HG02623 (cell line): ENCODE measurements around the gene DENND4B.

ENCODE experiments used
- ATAC-seq: cut with Tn5 transposase; IDR thresholded peaks from one replicate; pipeline ENCODE4 v1.9.1; 2021; ENCODE audit warnings: moderate library complexity; ENCODE audit not compliant: unreplicated experiment

The DENND4B gene

DNA sequence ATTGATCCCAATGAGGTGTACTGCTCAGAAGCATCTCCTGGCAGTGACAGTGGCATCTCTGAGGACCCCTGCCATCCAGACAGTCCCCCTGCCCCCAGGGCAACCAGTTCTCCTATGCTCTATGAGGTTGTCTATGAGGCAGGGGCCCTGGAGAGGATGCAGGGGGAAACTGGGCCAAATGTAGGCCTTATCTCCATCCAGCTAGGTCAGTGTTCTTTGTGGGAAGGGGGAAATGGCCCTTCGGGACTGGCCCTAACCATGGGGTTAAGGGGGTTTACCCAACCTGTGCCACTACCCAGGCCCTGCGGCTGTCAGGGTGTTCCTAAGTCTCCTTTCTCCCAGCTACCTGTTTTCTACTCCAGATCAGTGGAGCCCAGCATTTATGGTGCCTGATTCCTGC, 22.5 kb upstream of the DENND4B start:
- no peak for ATAC-seq

GRCh38 chr1:153968408-153968807, 21.9 kb upstream of the DENND4B start:
- no peak for ATAC-seq

GRCh38 chr1:153968000-153968363, 21.5 kb upstream of the DENND4B start:
- ATAC-seq: no peak

GRCh38 chr1:153967107-153967999, 20.8 kb upstream of the DENND4B start, which contains the start of gene CREB3L4:
CREB3L4 (plus strand) TSS chr1:153967902; CDS start chr1:153968526, 624 bp downstream.
- peak; percentile 59 for ATAC-seq

- ATAC-seq: no peak
Observed at GRCh38 chr1:153963850-153964331, 17.4 kb upstream of the DENND4B start.

DNA sequence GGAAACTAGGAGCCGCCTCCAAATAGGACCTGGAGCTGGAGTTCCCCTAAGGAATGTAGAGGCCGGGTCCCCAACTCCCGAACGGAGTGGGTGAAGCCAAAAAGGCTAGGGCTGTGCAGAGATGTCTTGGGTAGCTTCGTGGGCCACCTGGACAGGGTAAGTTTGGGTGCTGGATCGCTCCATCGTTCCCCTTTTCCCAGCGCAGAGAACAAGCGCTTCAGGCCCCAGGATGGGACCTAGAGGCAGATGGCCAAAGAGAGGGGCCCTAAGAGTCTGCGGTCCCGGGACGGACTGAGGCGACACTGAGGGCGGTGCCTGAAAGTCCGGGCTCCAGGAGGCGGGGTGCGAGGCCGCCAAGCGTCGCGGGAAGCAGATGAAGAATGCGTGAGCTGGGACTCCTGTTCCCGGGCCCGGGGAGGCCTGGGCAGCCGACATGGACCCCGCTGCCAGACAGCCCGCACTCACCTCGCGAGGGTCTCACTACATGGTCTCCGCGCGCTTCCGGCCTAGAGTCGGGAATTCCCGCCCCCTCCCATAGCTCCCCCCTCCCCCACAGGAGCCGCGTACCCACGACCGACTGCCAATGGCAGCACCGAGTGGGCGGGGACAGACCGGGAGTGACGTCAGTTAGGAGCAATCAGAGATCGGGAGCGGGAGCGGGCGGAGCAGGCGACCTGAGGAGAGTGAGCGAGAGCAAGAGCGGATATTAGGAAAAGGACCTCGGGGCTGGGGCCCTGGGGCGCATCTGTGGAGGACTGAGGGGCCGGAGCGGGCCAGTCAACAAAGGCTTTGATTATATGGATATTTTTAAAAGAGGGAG, 16.7 kb upstream of the DENND4B start, which contains the start of gene SLC39A1:
Gene SLC39A1, minus strand, starts transcription at position 508 of the 820 bp plus-strand sequence. CDS start 822 bp downstream, outside the sequence.
- ATAC-seq: peak; percentile 43

- ATAC-seq: no peak
Observed at GRCh38 chr1:153962088-153963029, 15.8 kb upstream of the DENND4B start.

- ATAC-seq: no peak
Observed at GRCh38 chr1:153961421-153961820, 14.9 kb upstream of the DENND4B start.

GRCh38 chr1:153960206-153960605, 13.7 kb upstream of the DENND4B start:
- no peak for ATAC-seq

- ATAC-seq: no peak
Observed at GRCh38 chr1:153959454-153959853, 12.9 kb upstream of the DENND4B start.

DNA sequence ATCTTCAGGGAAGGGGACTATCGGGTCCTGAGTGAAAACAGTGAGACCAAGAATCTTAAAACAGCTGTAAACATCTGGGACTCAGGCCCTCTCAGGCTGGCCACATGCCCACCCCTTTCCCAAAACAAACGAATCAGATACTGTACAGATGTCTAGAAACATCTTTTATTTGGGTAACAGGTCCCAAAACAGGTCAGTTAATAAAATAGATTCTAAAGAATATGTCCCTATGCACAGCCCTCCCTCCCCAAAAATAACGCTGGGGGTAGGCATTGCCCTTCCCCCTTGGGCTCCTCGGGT, 12.4 kb upstream of the DENND4B start:
- no peak for ATAC-seq

DNA sequence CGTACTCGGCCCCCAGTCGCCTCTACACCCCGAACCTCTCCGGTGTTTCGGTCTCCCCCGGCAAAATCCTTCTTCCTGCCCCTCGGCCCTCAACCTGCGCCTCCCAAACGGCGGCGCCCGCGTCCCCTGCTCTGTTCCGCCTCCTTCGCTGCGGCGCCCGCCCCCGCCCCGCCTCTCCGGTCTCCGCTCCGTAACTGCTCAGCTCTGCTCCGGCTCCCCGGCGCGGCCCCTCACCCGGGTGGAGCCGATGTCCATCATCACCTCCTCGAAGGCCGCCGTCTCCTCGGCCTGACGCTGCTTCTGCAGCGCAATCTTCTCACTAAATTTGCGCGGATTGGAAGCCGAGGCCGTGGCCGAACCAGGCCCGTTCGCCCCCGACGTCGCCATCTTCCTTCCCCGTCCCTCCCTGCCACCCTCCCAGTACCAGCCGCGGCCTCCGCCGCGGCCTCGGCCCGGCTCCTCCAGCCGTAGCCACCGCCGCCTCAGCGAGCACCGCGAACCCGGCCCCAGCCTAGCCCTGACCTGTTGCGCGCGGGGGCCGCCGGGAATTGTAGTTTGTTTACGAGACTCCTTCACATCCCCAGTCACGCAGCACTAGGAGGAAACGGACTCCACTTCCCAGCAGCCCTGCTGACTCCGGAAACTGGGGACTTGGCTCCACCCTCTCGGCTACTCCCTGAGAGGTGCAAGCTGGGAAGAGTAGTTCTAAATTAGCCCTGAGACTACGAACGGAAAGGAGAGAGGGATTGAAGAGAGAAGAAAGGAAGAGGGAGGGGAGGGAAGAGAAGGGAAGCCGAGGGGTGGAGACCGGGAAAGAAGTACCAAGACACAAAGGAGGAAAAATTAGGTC, 11.8 kb upstream of the DENND4B start, which contains the start of gene CRTC2:
Gene CRTC2, minus strand, starts transcription at position 502 of the 850 bp plus-strand sequence. Its CDS starts 115 bp downstream, at position 387.
- ATAC-seq: peak; percentile 79

DNA sequence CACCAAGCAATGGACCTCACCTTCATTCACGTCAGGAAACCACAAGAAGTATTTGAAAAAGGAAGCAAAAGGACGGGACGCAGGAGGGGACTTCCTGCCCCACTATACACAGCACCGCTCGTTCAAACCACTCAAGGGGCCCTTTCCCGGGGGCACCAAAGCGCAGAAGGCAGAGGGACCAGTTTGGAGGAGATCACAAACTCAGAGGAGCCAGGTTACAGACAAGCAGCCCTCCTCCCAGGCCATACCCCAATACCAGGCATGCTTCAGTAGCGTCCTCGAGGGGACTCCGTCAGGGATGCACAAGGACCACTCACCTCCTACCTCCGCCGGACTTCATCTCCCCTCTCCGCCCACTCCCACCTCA, 11.2 kb upstream of the DENND4B start:
- ATAC-seq: no peak

DNA sequence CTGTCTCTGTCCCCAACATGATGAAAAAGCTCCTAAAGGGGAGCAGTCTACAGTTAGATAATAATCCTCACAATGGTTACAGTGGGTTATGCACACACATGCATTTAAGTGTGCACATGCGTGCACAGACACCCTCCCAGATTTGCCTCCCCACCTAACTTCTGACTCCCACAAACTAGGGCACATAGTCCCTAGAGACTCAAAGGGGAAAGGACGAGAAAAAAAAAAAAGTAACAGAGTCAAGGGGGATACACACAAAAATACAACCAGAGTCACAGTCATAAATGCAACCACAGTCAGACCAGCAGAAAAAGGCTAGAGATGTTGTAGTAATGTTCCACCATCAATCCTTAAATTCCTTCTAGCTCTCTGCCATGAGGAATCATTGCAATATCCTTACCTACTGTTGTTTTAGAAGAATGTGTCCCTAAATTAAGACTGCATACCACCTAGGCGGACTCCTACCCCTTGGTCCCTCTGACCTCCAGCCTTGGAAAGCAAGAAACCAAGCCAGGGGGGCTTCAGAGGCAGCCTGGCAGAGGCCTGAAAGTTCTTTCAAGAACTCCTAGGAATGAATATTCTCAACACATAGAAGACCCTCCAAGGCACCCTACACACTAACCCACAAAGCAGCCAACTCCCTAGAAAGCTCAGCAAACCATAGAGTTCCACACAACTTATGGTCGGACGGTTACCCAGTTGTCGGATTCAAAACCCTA, 10.6 kb upstream of the DENND4B start:
- ATAC-seq: no peak

DNA sequence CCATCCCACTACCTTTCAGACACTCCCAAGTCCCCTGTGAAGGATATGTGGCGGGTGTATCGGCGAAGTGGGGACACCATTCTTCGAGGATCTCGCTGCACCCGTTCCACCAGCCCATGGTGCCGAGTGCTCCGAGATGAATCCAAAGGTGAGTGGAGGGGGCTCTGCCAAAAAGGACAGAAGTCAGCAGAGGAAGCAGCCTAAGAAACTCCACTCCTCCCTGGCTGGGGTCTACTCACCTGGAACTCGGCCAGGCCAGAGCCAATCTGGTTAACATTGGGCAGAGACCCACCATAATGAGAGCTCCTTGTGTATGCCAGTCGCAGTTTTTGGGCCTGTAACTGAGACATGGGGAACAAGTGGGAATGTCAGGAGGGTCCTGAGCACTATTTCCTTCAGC, 8.3 kb upstream of the DENND4B start:
- no peak for ATAC-seq

DNA sequence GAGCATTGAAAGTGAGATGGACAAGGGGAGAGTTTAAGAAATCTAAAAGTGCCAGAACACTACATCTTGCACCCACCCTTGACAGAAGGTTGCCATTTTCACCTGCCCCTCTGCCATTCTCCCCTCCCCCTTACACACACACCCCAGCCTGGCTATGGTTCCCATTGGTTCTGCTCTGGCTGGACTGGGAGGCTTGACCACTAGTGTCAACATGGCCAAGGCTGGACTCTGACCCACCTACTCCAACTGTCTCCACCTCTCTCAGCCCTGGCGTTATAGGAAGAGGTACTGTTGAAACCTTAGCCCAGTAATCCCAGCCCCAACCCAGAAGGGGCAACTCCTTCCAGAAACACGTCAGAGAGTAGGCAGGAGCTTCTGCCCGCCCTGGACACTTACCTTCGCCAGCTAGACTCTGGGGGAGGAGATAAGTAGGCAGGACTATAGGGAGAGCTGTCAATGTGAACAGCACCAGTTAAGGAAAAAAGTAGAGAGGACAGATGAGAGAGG, 7.4 kb upstream of the DENND4B start:
- ATAC-seq: no peak

GRCh38 chr1:153951801-153952200, 5.3 kb upstream of the DENND4B start:
- no peak for ATAC-seq

DNA sequence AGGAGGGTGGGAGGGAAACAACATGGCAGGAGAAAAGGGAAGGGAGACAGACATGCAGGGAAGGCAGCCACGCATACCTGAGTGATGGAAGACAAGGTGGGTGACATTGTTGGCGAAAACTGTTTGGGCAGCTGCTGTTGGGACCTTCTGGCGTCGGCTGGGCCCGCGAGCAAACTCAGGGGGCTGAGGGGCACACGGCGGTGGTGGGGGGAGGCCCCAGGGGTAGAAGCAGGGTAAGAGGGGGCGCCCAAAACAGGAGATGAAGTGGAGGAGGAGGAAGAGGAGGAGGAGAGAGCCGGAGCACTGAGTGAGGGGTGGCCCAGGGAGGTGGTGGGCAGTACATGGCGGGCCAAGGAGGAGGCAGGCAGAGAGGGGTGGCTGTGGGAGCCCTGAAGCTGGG, 4.7 kb upstream of the DENND4B start:
- ATAC-seq: no peak
